Type B pancreatic cell (in vitro differentiated cells): ENCODE measurements around the gene POLR3A. TPM values are rescaled to one million over a fixed set of nuclear protein-coding genes. Genes with fewer than 3 reads are reported as not detected.

Experiments used
- DNase-seq: peaks from one replicate; pipeline ENCODE4 v3.0.0; 2021; ENCODE audit warnings: mixed read lengths; ENCODE audit not compliant: unreplicated experiment; ENCODE audit errors: extremely low spot score
- H3K27ac Mint-ChIP-seq: 2 replicates; pipeline ENCODE4 v1.8.0; 2021; ENCODE audit warnings: mild to moderate bottlenecking, mixed read lengths
- H3K27me3 Mint-ChIP-seq: 2 replicates; pipeline ENCODE4 v1.8.0; 2021; ENCODE audit warnings: mixed read lengths
- H3K36me3 Mint-ChIP-seq: 2 replicates; pipeline ENCODE4 v1.8.0; 2021; ENCODE audit warnings: mixed read lengths
- H3K4me1 Mint-ChIP-seq: one replicate; pipeline ENCODE4 v1.8.0; 2021; ENCODE audit warnings: mixed read lengths; ENCODE audit not compliant: unreplicated experiment
- H3K4me3 Mint-ChIP-seq: 2 replicates; pipeline ENCODE4 v1.8.0; 2021; ENCODE audit warnings: mild to moderate bottlenecking, mixed read lengths
- H3K9me3 Mint-ChIP-seq: 2 replicates; pipeline ENCODE4 v1.8.0; 2021; ENCODE audit warnings: mixed read lengths
- total RNA-seq: library from RNA; stranded (reverse); gene quantifications from 2 replicates; pipeline ENCODE4 v1.2.1, GENCODE V29; 2021; ENCODE audit warnings: low replicate concordance
- TF ChIP-seq, protein P1 (sequence below): fragments of 200-600 bp; sonication (generic); conservative IDR thresholded peaks from 2 replicates; pipeline ENCODE4 v1.5.0; 2021; ENCODE audit warnings: antibody characterized with exemption, mild to moderate bottlenecking

POLR3A gene
- total RNA-seq, 1 donor from 2014 or later: 23.8 TPM

DNA sequence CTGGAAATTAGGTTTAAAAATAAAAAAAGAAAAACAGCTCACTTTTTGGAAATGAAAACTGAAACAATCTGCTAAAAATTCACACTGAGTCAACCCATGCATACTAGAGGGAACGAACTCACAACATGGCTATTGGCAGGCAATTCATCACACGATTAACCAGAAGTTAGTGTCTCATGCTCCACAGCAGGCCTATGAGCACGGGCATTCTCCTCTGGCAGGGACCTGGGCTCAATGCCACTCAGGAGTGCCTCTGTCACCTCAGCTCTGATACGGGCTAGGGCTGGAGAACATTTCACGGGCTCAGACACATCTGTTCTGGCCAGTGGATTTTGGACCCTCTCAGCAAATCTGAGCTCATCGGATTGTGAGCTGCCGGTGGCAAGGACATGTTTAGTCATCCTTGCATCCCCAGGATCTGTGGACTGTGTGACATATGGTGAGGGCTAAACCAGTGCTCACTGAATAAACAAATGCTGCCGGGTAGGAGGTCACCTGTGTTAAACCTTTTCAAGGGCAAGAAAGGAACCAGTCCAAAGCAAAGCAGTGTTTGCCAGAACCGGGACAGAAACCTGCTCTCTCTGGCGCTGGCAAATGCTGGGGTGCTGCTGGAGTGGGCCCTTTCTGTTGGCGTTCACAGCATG lies 40.1 kb downstream of the POLR3A start:
- no peak overlapping the region for H3K4me3 Mint-ChIP-seq
- no peak for DNase-seq
- peaks cover 5% of the 10 kb centered on the region for H3K4me1 Mint-ChIP-seq
- H3K27me3 Mint-ChIP-seq: no peaks in the 10 kb centered on the region
- TF ChIP-seq, protein P1, sequence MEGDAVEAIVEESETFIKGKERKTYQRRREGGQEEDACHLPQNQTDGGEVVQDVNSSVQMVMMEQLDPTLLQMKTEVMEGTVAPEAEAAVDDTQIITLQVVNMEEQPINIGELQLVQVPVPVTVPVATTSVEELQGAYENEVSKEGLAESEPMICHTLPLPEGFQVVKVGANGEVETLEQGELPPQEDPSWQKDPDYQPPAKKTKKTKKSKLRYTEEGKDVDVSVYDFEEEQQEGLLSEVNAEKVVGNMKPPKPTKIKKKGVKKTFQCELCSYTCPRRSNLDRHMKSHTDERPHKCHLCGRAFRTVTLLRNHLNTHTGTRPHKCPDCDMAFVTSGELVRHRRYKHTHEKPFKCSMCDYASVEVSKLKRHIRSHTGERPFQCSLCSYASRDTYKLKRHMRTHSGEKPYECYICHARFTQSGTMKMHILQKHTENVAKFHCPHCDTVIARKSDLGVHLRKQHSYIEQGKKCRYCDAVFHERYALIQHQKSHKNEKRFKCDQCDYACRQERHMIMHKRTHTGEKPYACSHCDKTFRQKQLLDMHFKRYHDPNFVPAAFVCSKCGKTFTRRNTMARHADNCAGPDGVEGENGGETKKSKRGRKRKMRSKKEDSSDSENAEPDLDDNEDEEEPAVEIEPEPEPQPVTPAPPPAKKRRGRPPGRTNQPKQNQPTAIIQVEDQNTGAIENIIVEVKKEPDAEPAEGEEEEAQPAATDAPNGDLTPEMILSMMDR: no peak
- H3K36me3 Mint-ChIP-seq: peaks cover 37% of the 10 kb centered on the region
- peak overlapping the region; percentile 69 for H3K27ac Mint-ChIP-seq
- no peaks in the 10 kb centered on the region for H3K9me3 Mint-ChIP-seq

DNA sequence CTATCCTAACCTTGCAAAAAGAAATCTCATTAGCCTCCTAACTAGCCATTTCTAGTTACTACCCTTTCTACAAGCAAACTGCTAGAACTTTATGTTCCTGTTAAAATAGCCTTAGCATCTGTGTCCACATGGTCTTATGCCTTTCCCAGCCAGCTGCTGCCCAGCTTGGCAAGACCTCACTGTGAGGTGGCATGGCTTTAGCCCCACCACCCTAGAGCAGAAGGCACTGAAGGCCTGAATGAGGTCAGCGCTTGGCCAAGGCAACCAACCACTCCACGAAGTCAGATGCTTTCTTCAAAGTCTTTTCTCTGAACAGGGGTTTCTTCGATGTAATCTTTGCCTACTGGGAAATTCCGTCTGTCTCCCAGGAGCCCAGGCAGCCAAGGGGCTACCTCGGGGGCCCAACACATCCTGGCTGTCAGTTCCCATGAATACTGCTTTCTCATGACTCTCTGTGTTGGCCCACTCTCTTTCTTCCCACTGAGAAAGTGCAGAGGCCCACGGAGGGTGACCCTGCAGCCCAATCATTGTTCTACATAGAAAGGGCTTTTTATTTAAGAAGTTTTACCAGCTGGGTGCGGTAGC lies 41.6 kb downstream of the POLR3A start:
- H3K36me3 Mint-ChIP-seq: peaks cover 33% of the 10 kb centered on the region
- H3K9me3 Mint-ChIP-seq: no peaks in the 10 kb centered on the region
- H3K4me1 Mint-ChIP-seq: no peaks in the 10 kb centered on the region
- DNase-seq: no peak
- H3K27me3 Mint-ChIP-seq: no peaks in the 10 kb centered on the region
- TF ChIP-seq, protein P1: no peak
- no peak overlapping the region for H3K4me3 Mint-ChIP-seq
- no peak overlapping the region for H3K27ac Mint-ChIP-seq

DNA sequence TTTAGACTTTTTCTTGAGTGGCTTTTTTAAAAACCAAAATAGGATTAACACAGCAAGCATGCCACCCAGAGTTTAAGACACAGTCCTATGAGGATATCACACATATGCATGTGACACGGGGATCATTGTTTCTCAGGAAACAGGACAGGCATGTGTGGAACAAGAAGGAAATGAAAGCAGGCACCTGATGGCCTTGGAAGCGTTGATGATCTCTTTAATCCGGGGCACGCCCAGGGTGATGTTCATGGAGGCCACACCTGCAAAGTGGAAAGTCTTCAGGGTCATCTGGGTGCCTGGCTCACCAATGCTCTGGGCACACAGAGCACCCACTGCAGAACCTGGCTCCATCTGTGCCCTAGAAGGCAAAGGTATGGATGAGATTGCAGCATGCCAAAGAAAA lies 44.3 kb downstream of the POLR3A start:
- no peak overlapping the region for H3K4me3 Mint-ChIP-seq
- no peak overlapping the region for H3K27ac Mint-ChIP-seq
- TF ChIP-seq, protein P1: no peak
- no peaks in the 10 kb centered on the region for H3K4me1 Mint-ChIP-seq
- no peak for DNase-seq
- no peaks in the 10 kb centered on the region for H3K9me3 Mint-ChIP-seq
- peaks cover 31% of the 10 kb centered on the region for H3K36me3 Mint-ChIP-seq
- no peaks in the 10 kb centered on the region for H3K27me3 Mint-ChIP-seq

GRCh38 chr10:77983384-77984341 lies 45.7 kb downstream of the POLR3A start:
- Mint-ChIP-seq H3K27ac (no peak overlapping the region), H3K36me3 (peaks cover 36% of the 10 kb centered on the region), H3K27me3 (no peaks in the 10 kb centered on the region), H3K4me3 (no peak overlapping the region), H3K4me1 (no peaks in the 10 kb centered on the region), H3K9me3 (no peaks in the 10 kb centered on the region)
- DNase-seq: no peak
- TF ChIP-seq, protein P1: no peak

GRCh38 chr10:77981281-77981680 lies 48.0 kb downstream of the POLR3A start:
- no peak for DNase-seq
- H3K36me3 Mint-ChIP-seq: peaks cover 48% of the 10 kb centered on the region
- no peak overlapping the region for H3K27ac Mint-ChIP-seq
- TF ChIP-seq, protein P1: no peak
- no peak overlapping the region for H3K4me3 Mint-ChIP-seq
- no peaks in the 10 kb centered on the region for H3K27me3 Mint-ChIP-seq
- H3K4me1 Mint-ChIP-seq: no peaks in the 10 kb centered on the region
- H3K9me3 Mint-ChIP-seq: no peaks in the 10 kb centered on the region
